ENCODE results near the gene KIF1B. TPM values are rescaled to one million over a fixed set of nuclear protein-coding genes. Genes with fewer than 3 reads are reported as not detected.
"Not testable (repeated sequence)": the region's sequence is repeated elsewhere in the genome, so short reads cannot be mapped to it uniquely, and the experiment has no call there.

KIF1B gene
- total RNA-seq, 8 experiments from 2014 or later = 17.4 to 179 (median 157) TPM

DNA sequence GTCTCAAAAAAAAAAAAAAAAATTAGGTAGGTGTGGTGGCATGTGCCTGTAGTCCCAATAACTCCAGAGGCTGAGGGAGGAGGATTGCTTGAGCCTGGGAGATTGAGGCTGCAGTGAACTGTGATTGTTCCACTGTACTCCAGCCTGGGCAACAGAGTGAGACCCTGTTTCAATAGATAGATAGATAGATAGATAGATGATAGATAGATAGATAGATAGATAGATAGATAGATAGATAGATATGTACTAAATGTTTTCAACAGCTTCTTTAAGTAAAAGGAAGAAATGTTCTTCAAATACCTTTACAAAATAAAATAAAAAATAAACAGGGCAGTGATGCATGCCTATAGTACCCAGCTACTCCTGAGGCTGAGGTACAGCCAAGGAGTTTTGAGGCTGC, 9.8 kb downstream of the KIF1B start:
- H3K4me3 ChIP-seq = no peak overlapping the region
- peaks cover 3 to 14% of the 10 kb centered on the region in 2 donors for H3K4me1 ChIP-seq (replicated peaks in 1 of 2)
- H3K27ac ChIP-seq = no peak overlapping the region
- no peak for ATAC-seq (replicated peaks in 6 of 8)
- in situ Hi-C loops (cut with MboI; ENCODE audit: low pct_unique_long_range_greater_than_20kb in 2 of 9, low sequenced_read_pairs in 9 of 9, unreplicated experiment in 9 of 9) = no loop called here

DNA sequence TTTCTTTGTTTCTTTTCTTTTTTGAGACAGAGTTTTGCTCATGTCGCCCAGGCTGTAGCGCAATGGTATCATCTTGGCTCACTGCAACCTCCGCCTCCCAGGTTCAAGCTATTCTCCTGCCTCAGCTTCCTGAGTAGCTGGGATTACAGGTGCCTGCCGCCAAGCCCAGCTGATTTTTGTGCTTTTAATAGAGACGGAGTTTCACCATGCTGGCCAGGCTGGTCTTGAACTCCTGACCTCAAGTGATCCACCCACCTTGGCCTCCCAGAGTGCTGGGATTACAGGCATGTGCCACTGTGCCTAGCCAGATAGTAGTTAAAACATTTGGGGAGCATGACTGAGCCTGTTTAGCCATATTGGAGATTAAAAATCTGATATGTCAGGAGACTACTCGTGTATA, 10.3 kb downstream of the KIF1B start:
- peaks cover 6 to 14% of the 10 kb centered on the region in 2 donors for H3K4me1 ChIP-seq (replicated peaks in 1 of 2)
- H3K4me3 ChIP-seq; ATAC-seq (replicated peaks in 6 of 8); H3K27ac ChIP-seq; in situ Hi-C loops (cut with MboI; ENCODE audit: low pct_unique_long_range_greater_than_20kb in 2 of 9, low sequenced_read_pairs in 9 of 9, unreplicated experiment in 9 of 9): not testable (repeated sequence)
- WGBS, 10 experiments = 88 to 100% (median 98%) methylated on average over 2 to 6 of the region's 6 CpGs; no CpG with 5 or more reads in 3 of the 10 experiments

DNA sequence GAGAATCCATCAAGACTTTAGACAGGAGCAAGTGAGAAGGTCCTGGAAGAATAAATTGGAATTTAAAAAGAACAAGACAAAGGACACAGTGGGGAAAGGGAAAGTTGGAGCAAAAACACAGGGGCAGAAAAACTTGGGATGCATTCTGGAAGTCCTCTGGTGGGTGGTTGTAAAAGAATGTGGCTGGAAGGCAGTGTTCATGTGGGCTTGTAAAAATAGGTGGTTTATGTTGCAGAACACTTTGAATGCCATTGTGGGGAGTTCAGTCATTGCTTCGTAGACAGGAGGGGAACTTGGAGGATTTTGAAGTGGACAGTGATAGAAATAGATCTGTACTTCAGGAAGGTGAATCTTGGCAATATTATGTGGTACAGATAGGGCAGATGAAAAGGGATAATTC, 15.2 kb downstream of the KIF1B start:
- Histone ChIP-seq H3K4me3 (no peak overlapping the region), H3K27ac (no peak overlapping the region), H3K4me1 (replicated peaks in 1 of 2) (peaks cover 5 to 6% of the 10 kb centered on the region in 2 donors)
- in situ Hi-C loops (cut with MboI; ENCODE audit: low pct_unique_long_range_greater_than_20kb in 2 of 9, low sequenced_read_pairs in 9 of 9, unreplicated experiment in 9 of 9) = no loop called here
- whole genome bisulfite sequencing, 10 experiments = 19 to 100% (median 63%) methylated on average over 1 of the region's 1 CpG; no CpG with 5 or more reads in 1 of the 10 experiments
- ATAC-seq (replicated peaks in 6 of 8) = no peak

DNA sequence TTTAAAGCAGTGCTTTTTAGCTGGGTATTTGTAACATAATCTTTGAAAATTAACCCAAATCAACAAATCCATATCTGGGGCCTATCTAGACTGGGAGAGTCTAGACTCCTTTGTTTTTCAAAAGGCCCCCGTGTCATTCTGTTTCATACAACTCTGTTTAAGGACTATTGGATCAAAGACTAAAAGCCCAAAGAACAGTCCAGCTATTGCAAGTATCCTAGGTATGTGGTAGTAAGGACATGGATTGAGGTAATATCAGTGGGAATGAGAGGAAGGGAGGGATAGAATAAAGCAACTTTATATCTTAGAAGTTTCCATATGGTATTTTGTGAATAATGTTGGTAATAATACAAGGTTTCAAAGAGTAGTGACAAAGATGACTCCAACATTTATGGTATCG, 18.2 kb downstream of the KIF1B start:
- H3K27ac ChIP-seq = no peak overlapping the region
- in situ Hi-C loops (cut with MboI; ENCODE audit: low pct_unique_long_range_greater_than_20kb in 2 of 9, low sequenced_read_pairs in 9 of 9, unreplicated experiment in 9 of 9) = no loop called here

DNA sequence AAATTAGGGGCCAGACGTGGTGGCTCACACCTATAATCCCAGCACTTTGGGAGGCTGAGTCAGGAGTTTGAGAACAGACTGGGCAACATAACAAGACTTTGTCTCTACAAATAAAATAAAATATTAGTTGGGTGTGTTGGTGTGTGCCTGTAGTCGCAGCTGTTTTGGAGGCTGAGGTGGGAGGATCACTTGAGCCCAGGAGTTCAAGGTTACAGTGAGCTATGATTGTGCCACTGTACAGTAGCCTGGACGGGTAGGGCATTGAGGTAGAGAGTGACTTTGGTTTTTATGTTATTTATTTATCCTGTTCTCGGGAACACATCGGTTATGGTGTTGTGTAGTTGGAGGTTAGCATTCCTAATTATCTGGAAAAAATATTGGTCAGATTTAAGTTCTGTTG, 19.5 kb downstream of the KIF1B start:
- Histone ChIP-seq H3K4me1 (replicated peaks in 1 of 2) (peaks cover 5 to 12% of the 10 kb centered on the region in 2 donors), H3K4me3 (no peak overlapping the region), H3K27ac (no peak overlapping the region)
- WGBS, 10 experiments = 79 to 100% (median 93%) methylated on average over 1 to 4 of the region's 5 CpGs; no CpG with 5 or more reads in 1 of the 10 experiments
- in situ Hi-C loops (cut with MboI; ENCODE audit: low pct_unique_long_range_greater_than_20kb in 2 of 9, low sequenced_read_pairs in 9 of 9, unreplicated experiment in 9 of 9) = no loop called here
- ATAC-seq (replicated peaks in 6 of 8) = no peak

More for the DNA sequence above, 18.2 kb downstream of the KIF1B start:
- H3K4me1 ChIP-seq (replicated peaks in 1 of 2) = peaks cover 5 to 12% of the 10 kb centered on the region in 2 donors
- H3K4me3 ChIP-seq = no peak overlapping the region
- ATAC-seq (replicated peaks in 6 of 8) = no peak
- WGBS, 10 experiments = 80 to 100% (median 94%) methylated on average over 1 to 2 of the region's 2 CpGs; no CpG with 5 or more reads in 1 of the 10 experiments

DNA sequence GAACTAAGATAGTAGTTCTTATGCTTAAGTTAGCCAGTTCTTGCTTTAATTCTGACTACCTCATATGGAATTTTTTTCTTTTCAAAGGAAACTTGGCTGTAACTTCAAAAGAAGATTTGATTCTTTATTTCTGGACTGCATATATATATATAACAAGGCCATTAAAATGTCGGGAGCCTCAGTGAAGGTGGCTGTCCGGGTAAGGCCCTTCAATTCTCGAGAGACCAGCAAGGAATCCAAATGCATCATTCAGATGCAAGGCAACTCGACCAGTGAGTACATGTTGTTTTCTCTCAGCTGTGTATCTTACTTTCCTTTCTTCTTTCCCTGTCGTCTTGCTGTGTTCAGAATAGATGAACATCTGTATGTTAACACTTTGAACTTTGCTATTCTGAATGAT, 21.8 kb downstream of the KIF1B start:
- 20 to 75% (median 51%) methylated on average over 1 to 5 of the region's 5 CpGs for WGBS, 10 experiments
- peak in 2 of 8 experiments; percentile 14 to 16 for ATAC-seq (replicated peaks in 6 of 8)
- no peak overlapping the region for H3K4me3 ChIP-seq
- no peak overlapping the region for H3K27ac ChIP-seq
- in situ Hi-C loops (cut with MboI; ENCODE audit: low pct_unique_long_range_greater_than_20kb in 2 of 9, low sequenced_read_pairs in 9 of 9, unreplicated experiment in 9 of 9) = no loop called here
- H3K4me1 ChIP-seq (replicated peaks in 1 of 2) = peaks cover 0 to 6% of the 10 kb centered on the region in 2 donors

DNA sequence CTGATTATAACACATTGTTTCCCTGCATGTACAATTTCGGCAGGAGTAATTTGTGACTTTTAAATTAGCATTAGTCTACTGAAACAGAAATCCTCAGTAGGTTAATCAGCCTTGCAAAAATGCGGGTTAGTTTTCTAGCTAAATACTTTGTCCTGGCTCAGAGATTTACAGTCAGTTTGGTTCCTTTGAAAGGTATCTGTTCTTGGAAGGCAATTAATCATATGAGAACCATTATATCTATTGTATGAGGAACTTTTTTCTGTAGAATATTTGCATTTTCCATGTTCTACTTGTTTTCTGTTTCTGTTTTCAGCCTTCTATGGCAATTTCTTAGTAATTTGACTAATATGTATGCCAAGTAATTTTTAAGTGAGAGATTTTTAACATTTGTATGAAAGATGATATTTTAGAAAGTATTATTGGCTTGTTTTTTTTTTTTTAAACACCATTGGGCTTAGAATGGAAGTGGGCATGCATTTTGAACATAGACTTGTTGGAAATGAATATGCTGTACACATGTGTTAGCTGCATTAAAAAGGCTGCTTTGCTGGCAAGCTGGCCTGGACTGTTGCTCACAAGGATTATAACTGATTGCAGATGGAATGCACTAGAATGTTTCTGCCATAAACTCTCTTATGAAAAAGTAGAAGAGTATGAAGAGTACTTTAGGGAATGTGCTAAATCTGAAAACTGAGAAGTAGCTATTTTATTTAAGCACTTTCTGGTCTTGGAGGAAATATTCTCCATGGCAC, 26.2 kb downstream of the KIF1B start:
- ATAC-seq (replicated peaks in 6 of 8) = peak in 3 of 8 experiments; percentile 42 to 78 (median 47)
- in situ Hi-C loops (cut with MboI; ENCODE audit: low pct_unique_long_range_greater_than_20kb in 2 of 9, low sequenced_read_pairs in 9 of 9, unreplicated experiment in 9 of 9) = no loop called here
- Histone ChIP-seq H3K4me3 (no peak overlapping the region), H3K27ac (no peak overlapping the region), H3K4me1 (replicated peaks in 1 of 2) (peaks cover 5 to 6% of the 10 kb centered on the region in 2 donors)
- 0 to 100% (median 74%) methylated on average over 1 to 2 of the region's 2 CpGs; no CpG with 5 or more reads in 2 of the 10 experiments for WGBS, 10 experiments

DNA sequence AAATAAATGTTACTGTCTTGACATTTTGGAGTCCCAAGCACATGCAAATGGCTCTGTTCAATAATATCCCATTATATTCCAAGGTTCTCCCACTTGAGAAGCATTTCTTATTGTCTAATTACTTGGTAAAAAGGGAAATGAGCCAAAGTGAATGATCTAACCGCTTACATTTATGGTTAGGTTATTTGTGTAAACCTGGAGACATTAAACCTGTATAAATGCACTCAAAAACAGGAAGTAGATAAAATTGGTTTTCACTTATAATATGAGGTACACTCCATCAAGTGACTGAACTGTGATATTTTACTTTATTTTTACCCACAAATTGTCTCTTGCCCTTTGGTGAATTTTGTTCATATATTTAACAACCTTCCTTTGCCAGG, 26.8 kb downstream of the KIF1B start:
- no peak for ATAC-seq (replicated peaks in 6 of 8)
- in situ Hi-C loops (cut with MboI; ENCODE audit: low pct_unique_long_range_greater_than_20kb in 2 of 9, low sequenced_read_pairs in 9 of 9, unreplicated experiment in 9 of 9) = no loop called here
- Histone ChIP-seq H3K27ac (no peak overlapping the region), H3K4me3 (no peak overlapping the region), H3K4me1 (replicated peaks in 1 of 2) (peaks cover 3 to 6% of the 10 kb centered on the region in 2 donors)
- WGBS, 10 experiments = 13 to 100% (median 100%) methylated on average over 1 of the region's 1 CpG; no CpG with 5 or more reads in 1 of the 10 experiments

DNA sequence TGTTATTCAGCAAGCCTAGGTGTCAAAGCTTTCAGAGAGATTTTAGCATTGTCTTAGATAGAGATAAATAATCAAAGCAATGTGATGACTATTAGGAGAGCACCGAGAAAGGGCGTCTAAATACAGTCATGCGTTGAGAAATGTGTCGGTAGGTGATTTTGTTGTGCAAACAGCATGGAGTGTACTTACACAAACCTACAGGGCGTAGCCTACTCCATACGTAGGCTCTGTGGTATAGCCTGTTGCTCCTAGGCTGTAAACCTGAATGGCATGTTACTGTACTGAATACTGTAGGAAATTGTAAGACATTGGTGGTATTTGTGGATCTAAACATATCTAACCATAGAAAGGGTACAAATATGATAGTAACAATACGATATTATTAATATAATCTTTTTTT, 31.8 kb downstream of the KIF1B start:
- WGBS, 10 experiments = 80 to 100% (median 97%) methylated on average over 1 to 7 of the region's 7 CpGs; no CpG with 5 or more reads in 2 of the 10 experiments
- peaks cover 0 to 6% of the 10 kb centered on the region in 2 donors for H3K4me1 ChIP-seq (replicated peaks in 1 of 2)
- H3K4me3 ChIP-seq = no peak overlapping the region
- in situ Hi-C loops (cut with MboI; ENCODE audit: low pct_unique_long_range_greater_than_20kb in 2 of 9, low sequenced_read_pairs in 9 of 9, unreplicated experiment in 9 of 9) = no loop called here
- no peak for ATAC-seq (replicated peaks in 6 of 8)
- no peak overlapping the region for H3K27ac ChIP-seq

DNA sequence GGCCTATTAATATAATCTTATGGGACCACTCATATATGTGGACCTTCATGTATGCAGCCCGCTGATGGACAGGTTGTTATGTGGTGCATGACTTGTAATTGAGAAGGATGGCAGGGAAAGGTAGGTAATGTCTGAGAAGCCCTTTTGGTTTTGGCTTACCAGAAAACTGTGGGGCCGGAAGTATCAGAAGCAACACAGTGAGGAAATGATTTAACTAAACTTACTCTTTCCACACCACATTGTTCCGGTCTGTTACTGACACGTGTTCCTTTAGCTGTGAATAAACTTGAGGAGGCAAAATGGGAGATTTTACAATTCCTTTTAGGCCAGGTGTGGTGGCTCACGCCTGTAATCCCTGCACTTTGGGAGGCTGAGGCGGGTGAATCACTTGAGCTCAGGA, 32.4 kb downstream of the KIF1B start:
- 80 to 100% (median 95%) methylated on average over 1 to 6 of the region's 6 CpGs; no CpG with 5 or more reads in 4 of the 10 experiments for WGBS, 10 experiments
- in situ Hi-C loops (cut with MboI; ENCODE audit: low pct_unique_long_range_greater_than_20kb in 2 of 9, low sequenced_read_pairs in 9 of 9, unreplicated experiment in 9 of 9) = no loop called here
- Histone ChIP-seq H3K4me3 (no peak overlapping the region), H3K27ac (no peak overlapping the region), H3K4me1 (replicated peaks in 1 of 2) (peaks cover 0 to 6% of the 10 kb centered on the region in 2 donors)
- no peak for ATAC-seq (replicated peaks in 6 of 8)

DNA sequence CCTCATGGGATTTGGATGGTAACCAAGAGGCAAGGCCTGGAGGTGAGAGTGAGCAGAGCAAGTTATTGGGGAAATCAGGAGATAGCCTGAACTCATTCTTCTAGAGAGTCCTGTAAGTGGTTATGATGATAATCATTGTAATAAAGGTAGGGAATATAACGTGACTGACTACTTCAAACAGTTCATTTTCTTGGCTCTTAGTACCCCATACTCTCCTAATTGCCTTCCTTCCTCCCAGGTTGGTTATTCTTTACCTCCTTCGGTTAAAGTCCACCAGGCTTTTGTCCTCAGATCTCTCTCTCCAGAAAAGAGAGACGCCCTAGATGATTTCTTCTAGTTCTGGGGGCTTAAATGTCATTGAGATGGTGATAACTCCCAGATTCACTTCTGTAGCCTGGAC, 35.3 kb downstream of the KIF1B start:
- H3K4me3 ChIP-seq = no peak overlapping the region
- ATAC-seq (replicated peaks in 6 of 8) = no peak
- 20 to 100% (median 97%) methylated on average over 1 to 3 of the region's 3 CpGs; no CpG with 5 or more reads in 1 of the 10 experiments for WGBS, 10 experiments
- in situ Hi-C loops (cut with MboI; ENCODE audit: low pct_unique_long_range_greater_than_20kb in 2 of 9, low sequenced_read_pairs in 9 of 9, unreplicated experiment in 9 of 9) = no loop called here
- H3K4me1 ChIP-seq (replicated peaks in 1 of 2) = peaks cover 0 to 6% of the 10 kb centered on the region in 2 donors
- no peak overlapping the region for H3K27ac ChIP-seq

DNA sequence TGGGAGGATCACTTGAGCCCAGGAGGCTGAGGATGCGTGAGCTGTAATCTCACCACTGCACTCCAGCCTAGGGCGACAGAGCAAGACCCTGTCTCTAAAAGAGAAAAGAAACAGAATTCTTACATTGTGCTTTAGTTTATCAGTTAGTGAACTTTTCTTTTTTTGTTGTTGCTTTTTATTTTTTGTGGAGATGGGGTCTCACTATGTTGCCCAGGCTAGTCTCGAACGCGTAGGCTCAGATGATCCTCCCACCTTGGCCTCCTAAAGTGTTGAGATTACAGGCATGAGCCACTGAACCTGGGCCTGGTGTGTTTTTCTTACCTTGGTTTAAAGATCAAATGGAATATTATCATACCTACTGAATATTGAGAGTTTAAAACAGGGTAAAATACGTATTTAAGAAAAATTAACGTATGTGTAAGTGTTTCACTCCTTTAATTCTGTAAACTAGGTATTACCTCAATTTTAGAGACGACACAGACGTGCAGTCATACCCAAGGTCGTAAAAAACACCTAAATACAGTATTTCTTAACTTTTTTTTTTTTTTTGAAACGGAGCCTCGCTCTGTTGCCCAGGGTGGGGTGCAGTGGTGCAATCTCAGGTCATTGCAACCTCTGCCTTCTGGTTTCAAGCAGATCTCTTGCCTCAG, 39.6 kb downstream of the KIF1B start:
- no peak for ATAC-seq (replicated peaks in 6 of 8)
- 93 to 100% (median 97%) methylated on average over 2 to 12 of the region's 12 CpGs for WGBS, 10 experiments

DNA sequence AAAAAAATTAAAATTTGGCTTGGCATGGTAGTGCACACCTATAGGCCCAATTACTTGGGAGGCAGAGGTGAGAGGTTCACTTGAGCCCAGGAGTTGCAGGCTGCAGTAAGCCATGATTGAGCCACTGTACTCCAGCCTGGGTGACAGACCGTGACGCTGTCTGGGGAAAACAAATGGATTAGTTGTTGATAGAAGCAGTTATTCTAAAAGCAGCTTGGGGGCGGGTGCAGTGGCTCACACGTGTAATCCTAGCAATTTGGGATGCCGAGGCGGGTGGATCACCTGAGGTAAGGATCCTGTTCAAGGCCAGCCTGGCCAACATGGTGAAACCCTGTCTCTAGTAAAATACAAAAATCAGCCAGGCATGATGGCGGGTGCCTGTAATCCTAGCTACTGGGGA, 40.3 kb downstream of the KIF1B start:
- no peak overlapping the region for H3K27ac ChIP-seq
- no peak for ATAC-seq (replicated peaks in 6 of 8)
- in situ Hi-C loops (cut with MboI; ENCODE audit: low pct_unique_long_range_greater_than_20kb in 2 of 9, low sequenced_read_pairs in 9 of 9, unreplicated experiment in 9 of 9) = no loop called here
- H3K4me1 ChIP-seq (replicated peaks in 1 of 2) = no peaks in the 10 kb centered on the region
- WGBS, 10 experiments = 66 to 100% (median 92%) methylated on average over 1 to 7 of the region's 7 CpGs; no CpG with 5 or more reads in 2 of the 10 experiments
- H3K4me3 ChIP-seq = no peak overlapping the region

More for the DNA sequence above, 39.6 kb downstream of the KIF1B start:
- Histone ChIP-seq H3K4me1 (replicated peaks in 1 of 2) (no peaks in the 10 kb centered on the region), H3K27ac (no peak overlapping the region), H3K4me3 (no peak overlapping the region)
- in situ Hi-C loops (cut with MboI; ENCODE audit: low pct_unique_long_range_greater_than_20kb in 2 of 9, low sequenced_read_pairs in 9 of 9, unreplicated experiment in 9 of 9) = no loop called here

Measured in motor neuron (in vitro differentiated cells).